Breast epithelium (tissue), 3 donors: Measurements from ENCODE around the gene SIRPB1.

Experiments
- CTCF ChIP-seq, 3 donors: fragments of 450-650 bp; IDR thresholded peaks; one replicate each; pipeline ENCODE4 v1.5.1; 2016 to 2017; ENCODE audit warnings: antibody characterized with exemption in 3 of 3, mild to moderate bottlenecking in 3 of 3, moderate library complexity in 3 of 3
- POLR2AphosphoS5 ChIP-seq, 3 donors: sonication (generic); formaldehyde crosslinking; IDR thresholded peaks; one replicate each; pipeline ENCODE4 v1.6.1; 2017; ENCODE audit warnings: antibody characterized with exemption in 3 of 3

GRCh38 chr20:1626528-1627199 lies 6.9 kb upstream of the SIRPB1 start:
- TF ChIP-seq CTCF (IDR thresholded peaks at IDR 0.05) (no peak), POLR2AphosphoS5 (IDR thresholded peaks at IDR 0.05) (no peak)
